Measurements from ENCODE around the gene SLC19A3.
"Not testable (repeated sequence)": the region's sequence is repeated elsewhere in the genome, so short reads cannot be mapped to it uniquely, and the experiment has no call there.

Gene SLC19A3

GRCh38 chr2:227701556-227701955 lies 16.3 kb downstream of the SLC19A3 start:
- no peak for DNase-seq

- no peak for DNase-seq
Observed at GRCh38 chr2:227696990-227697679, 20.7 kb downstream of the SLC19A3 start.

GRCh38 chr2:227687189-227687588 lies 30.6 kb downstream of the SLC19A3 start:
- no peak for DNase-seq

GRCh38 chr2:227684258-227684657 lies 33.6 kb downstream of the SLC19A3 start:
- no peak for DNase-seq

GRCh38 chr2:227677928-227678327 lies 39.9 kb downstream of the SLC19A3 start:
- no peak for DNase-seq

- no peak for DNase-seq
Observed at GRCh38 chr2:227674485-227674884, 43.3 kb downstream of the SLC19A3 start.

GRCh38 chr2:227673620-227674019 lies 44.2 kb downstream of the SLC19A3 start:
- not testable (repeated sequence) for DNase-seq

GRCh38 chr2:227671170-227671905 lies 46.5 kb downstream of the SLC19A3 start:
- DNase-seq = no peak

- not testable (repeated sequence) for DNase-seq
Observed at GRCh38 chr2:227666631-227667170, 51.1 kb downstream of the SLC19A3 start, which contains the start of gene SCYGR5. Gene SCYGR5 (plus strand): TSS chr2:227666804. CDS start chr2:227666804, 0 bp downstream.

- no peak for DNase-seq
Observed at GRCh38 chr2:227665189-227665940, 52.5 kb downstream of the SLC19A3 start.

- DNase-seq = no peak
Observed at GRCh38 chr2:227661827-227662226, 56.0 kb downstream of the SLC19A3 start.

GRCh38 chr2:227661025-227661649 lies 56.7 kb downstream of the SLC19A3 start:
- DNase-seq = no peak

- no peak for DNase-seq
Observed at GRCh38 chr2:227657199-227657845, 60.5 kb downstream of the SLC19A3 start.

GRCh38 chr2:227655454-227655853 lies 62.4 kb downstream of the SLC19A3 start:
- DNase-seq = no peak

- DNase-seq = no peak
Observed at GRCh38 chr2:227654426-227654825, 63.4 kb downstream of the SLC19A3 start.

- DNase-seq = no peak
Observed at GRCh38 chr2:227653419-227653818, 64.4 kb downstream of the SLC19A3 start.

- DNase-seq = no peak
Observed at GRCh38 chr2:227643990-227644551, 73.8 kb downstream of the SLC19A3 start.

- no peak for DNase-seq
Observed at GRCh38 chr2:227642656-227643055, 75.2 kb downstream of the SLC19A3 start.

GRCh38 chr2:227634201-227634600 lies 83.6 kb downstream of the SLC19A3 start:
- DNase-seq = no peak

Data from NCI-H1092 (cell line).